ENCODE measurements around the gene C1QTNF6.
"Not testable (repeated sequence)": the region's sequence is repeated elsewhere in the genome, so short reads cannot be mapped to it uniquely, and the experiment has no call there.

The C1QTNF6 gene

DNA sequence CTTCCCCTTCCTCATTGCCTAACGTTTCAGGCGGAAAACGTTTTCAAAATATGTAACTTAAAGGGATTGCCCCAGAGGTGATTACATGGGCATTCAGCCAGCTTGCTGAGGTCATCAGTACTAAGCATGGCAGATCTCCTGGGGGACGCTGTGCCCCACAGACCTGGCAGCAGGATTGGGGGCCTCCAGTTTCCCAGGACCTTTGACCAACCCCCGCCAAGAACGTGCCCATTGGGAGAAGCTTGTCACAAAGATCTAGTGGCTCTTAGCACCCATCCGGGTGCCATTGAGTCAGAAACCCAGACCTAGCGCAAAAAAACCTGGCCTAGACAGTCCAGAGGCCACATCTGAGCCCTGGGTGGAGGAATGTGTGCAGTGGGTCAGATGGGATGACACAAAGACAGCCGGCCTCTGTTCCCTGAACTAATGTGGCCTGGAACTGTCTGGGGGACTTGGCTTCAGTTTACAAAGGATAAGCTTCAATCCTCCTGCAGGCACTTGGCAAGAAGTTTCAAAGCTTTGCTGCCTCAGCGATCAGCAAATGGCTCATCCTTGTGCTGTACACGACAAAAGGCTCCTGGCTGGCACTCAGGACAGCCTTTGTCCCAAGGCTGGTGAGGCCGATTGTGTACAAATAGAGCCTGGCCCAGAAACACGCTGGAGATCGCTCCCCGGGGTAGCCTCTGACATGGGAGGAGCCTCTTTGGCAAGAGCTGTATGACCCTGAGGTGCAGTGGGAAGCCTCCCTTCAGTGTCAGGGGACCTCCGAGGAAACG is 9.5 kb downstream of the C1QTNF6 start:
- in situ Hi-C loops (cut with MboI; ENCODE audit: low sequenced_read_pairs): no loop called here

DNA sequence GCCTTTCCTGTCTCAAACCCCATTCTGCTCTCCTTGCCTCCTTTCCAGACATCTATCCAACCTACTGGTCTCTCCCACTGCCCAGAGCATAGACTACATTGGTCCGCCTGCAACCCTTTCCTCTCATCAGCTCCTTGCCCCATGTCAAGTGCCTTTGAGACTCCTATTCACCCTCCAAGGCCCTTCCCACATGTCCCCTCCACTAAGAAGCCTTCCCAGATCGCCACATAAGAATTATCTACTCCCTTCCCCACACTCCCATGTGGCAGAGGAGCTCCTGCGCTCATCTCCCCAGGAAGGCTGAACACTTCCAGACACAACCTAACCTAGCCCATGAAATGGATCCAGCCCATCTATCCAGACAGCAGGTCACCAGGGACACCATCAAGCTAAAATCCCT is 10.3 kb downstream of the C1QTNF6 start:
- in situ Hi-C loops (cut with MboI; ENCODE audit: low sequenced_read_pairs): no loop called here

DNA sequence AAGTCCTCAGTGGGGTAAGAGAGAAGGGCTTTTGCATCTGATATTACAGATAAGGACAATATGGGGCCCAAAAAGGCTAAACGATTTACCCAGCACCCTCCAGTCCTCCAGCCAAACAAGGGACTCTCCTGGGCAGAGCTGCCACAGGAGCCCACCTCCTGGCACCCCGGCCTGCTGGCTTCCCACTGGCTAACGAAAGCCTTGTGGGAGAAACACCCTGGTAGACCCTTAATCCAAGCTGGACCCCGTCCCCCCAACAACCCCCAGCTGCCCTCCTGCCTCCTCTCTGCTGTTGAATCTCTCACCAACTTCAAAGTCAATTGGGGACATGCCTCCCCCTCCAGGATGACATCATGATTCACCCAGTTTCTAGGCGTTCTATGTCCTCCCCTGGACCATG is 10.8 kb downstream of the C1QTNF6 start:
- in situ Hi-C loops (cut with MboI; ENCODE audit: low sequenced_read_pairs): no loop called here

DNA sequence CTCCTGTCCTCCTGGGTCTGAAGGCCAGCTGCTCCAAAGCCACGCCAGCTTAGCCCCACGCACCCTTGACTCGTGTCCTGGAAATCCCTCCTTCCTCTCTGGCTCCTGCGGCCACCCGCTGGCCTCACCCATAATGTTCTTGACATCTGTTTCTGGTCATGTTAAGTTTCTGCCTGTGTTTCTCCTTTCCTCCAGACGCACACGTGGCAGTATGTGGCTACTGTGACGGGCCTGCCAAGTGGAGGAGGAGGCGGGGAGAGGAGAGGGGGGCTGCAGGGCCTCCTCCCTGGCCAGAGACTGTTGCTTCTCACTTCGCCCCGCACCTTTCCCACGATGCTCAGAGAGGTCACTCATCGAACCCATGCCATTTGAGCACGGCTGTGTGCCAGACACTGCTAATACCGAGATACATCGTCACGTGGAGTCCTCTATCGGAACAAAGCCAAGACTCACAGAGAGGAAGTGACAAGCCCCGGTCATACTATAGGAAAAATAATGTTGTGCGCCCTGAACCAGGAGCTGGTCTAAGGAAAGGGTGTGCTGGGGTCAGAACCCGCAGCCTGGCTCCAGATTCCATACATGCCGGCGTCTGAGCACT is 11.5 kb downstream of the C1QTNF6 start:
- in situ Hi-C loops (cut with MboI; ENCODE audit: low sequenced_read_pairs): no loop called here

DNA sequence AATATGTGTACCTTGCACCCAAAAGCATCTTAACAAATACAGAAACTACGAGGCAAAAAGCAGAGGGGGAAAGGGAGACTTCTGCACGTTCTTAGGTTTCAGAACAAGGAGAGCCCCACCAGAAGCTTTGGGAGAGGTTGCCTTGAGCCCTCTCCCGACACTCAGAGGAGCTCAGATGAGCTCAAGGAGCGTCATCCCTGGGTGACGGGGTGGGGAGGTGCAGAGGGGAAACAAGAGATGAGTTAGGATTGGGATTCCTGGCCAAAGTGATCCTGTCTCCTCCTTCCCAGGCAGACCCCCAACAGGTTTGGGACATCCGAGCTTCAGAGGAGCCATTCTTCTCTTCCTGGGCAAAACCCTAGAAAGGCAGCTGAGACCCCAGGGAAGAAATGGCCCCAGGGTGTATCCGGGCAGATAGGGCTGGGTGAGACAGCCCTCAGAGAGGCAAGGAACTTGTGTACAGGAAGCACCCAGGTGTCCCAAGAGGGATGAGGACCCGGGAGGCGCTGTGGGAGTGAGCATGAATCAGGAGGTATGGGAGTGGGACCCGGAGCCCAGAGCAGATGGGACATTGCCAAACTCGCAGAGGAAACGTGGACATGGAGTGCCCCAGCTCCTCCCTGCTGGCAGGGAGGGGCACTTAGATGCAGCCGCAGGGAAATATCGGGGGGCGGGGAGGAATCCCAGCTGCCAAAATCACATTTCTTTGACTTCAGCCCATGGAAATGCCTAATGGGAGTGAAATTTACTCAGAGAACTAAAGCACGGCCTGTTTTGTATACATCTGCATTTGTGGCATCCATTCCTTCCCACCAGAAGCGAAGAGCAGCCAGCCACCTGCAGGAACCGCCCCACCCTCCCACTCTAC is 12.4 kb downstream of the C1QTNF6 start:
- in situ Hi-C loops (cut with MboI; ENCODE audit: low sequenced_read_pairs): no loop called here

DNA sequence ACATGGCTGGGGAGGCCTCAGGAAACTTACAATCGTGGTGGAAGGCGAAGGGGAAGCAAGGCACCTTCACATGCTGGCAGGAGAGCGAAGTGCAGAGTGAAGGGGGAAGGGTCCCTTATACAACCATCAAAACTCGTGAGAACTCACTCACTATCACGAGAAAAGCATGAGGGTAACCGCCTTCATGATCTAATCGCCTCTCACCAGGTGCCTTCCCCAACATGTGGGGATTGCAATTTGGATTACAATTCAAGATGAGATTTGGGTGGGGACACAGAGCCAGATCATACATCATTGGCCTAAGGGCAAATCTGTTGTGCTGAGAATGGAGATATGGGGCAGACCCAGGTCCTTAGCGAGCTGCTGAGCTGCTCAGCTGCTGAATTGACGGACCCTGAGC is 13.1 kb downstream of the C1QTNF6 start:
- in situ Hi-C loops (cut with MboI; ENCODE audit: low sequenced_read_pairs): no loop called here

DNA sequence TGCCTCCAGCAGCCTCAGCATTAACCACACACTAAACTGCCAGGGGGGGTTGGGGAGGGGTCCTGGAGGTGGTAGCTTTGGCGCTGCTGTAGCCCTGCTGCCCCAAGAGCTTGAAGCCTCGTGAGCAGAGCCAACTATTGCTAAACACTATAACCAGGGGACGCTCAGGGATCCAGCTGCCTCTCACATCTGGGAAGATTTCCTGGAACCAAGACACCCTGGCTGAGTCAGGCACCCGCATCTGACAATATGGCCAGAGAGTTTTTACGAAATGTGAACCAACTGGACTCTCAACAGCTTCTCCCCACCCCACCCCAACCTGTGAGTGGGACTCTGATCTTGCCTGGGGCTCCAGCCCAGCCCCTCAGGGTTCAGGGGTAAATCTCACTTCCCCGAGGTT is 14.3 kb downstream of the C1QTNF6 start:
- in situ Hi-C loops (cut with MboI; ENCODE audit: low sequenced_read_pairs): no loop called here

DNA sequence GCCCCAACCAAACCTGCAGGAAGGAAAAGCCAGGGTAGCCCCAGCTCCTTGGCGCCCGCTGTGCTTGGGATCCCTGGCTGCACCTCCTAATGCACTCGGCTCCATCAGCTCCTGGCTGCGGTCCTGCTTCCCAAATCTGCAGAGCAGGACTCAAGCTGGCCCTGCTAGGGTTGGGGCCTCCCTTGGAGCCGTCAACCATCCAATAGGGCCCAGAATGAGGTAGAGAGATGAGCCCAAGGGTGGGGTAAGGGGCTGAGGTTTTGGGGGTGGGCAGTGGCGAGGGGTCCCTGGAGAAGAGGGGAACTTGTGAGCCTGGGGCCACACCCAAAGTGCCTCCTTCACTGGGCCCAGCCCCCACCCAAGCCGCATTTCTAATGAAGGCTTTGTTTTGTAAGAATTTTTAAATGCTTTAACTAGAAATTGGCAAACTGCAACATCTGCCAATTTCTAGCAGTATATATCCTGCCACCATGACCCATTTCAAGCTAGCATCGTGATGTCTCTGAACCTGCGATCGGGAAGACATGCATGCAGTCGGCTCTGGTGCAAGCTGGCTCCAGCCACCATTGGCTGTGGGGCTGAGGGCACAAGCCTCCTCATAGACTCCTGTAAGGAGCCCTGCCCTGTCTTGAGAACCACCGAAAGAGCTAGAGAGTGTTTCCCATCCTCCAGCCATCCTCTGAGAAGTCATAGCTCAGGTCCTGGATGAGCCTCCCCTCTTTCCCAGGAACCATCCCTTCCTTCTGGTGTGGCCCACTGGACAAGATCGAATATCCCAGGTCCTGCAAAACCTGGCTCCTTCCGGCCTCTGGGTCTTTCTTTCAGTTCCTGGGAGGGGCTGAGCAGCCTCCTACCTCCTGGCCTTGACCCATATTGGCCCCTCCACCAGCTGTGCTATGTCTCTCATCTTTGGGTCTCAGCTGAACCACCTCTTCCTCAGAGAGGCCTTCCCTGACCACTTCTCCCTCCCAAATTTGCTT is 15.5 kb downstream of the C1QTNF6 start:
- in situ Hi-C loops (cut with MboI; ENCODE audit: low sequenced_read_pairs): no loop called here

DNA sequence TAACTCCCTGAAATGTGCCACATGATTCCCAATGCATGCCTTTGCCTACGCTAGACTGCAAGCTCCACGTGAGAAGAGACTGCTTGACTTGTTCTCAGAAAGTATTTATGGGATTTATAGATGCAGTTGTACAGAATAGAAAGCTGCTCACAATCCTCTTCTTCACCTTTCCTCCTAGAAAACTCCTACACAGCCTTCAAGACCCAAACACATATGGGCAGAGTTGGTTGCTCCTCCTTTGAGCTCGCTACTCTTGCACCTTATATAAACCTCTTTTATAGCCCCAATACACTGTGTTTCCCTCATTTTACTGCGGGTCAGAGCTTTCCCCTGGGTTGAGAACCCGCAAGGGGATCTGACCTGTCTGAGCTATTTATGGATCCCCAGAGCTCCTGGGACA is 16.4 kb downstream of the C1QTNF6 start:
- in situ Hi-C loops (cut with MboI; ENCODE audit: low sequenced_read_pairs): no loop called here

DNA sequence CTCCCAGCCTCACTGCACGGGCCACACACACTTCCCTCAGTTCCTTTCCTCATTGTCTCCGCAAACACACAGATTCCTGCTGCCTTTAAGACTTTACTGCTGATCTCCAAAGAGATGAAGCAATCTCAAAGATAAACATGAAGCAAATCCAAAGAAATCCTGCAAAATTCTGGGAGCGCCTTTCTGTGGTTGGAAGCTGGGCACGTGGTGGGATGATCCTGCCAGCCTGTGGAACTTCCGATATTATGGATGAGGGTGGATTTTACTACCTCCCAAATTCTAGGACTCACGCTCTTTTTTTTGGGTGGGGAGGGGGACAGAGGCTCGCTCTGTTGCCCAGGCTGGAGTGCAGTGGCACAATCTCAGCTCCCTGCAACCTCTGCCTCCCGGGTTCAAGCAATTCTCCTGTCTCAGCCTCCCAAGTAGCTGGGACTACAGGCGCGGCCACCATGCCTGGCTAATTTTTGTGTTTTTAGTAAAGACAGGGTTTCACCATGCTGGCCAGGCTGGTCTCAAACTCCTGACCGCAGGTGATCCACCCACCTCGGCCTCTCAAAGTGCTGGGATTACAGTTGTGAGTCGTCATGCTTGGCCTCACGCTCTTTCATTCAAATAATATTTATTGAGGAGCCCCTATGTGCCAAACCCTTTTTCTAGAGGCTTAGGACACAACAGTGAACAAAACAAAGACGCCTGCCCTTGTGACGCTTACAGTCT is 17.2 kb downstream of the C1QTNF6 start:
- in situ Hi-C loops (cut with MboI; ENCODE audit: low sequenced_read_pairs): not testable (repeated sequence)

DNA sequence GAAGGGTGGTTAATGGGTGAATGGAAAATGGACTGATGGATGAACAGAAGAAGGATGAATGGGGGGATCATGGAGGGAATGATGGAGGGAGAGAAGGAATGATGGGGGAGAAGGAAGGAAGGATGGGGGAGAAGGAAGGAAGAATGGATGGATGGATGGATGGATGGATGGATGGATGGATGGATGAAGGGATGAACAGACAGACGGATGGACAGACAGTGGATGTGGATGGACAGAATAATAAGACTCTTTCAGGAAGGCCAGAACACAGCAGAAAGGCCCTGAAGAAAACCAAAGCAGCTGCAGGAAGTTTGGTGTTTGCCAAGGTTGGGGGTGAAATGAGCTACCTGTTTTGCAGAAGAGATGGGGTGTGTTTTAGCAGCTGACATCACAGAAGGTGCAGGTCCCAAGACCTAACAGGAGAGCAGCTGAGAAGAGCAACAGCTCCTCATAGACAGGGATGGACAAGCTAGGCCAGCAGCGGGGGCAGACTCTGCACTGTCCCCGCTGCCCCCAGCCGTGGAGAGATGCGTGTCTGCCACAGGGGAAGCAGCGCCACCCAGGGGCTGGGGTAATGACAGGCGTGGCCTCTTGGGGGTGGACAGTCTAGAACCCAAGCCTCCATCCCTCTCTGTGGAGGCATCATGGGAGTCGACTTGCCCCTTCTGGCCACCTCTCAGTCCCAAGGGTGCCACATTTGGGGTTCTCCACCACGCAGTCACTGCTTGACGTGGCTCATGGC is 17.9 kb downstream of the C1QTNF6 start:
- in situ Hi-C loops (cut with MboI; ENCODE audit: low sequenced_read_pairs): no loop called here

DNA sequence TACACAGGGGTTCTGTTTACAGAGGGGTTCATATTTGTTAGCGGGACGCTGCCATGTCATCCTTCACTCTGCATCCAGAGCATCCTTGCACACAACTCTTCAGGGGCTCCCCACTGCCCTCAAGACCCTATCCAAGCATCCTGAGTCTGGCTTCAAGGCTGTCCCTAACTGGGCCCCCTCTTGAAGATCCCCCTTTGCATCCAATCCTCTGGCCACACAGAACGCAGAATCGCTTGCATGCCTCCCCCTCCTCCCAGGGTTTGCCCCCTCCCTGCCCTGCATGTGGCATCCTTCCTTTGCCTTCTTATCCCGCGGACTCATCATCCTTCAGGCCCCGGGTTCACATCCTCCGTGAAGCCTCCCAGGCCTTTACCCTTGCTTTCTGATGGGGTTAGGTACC is 18.6 kb downstream of the C1QTNF6 start:
- in situ Hi-C loops (cut with MboI; ENCODE audit: low sequenced_read_pairs): no loop called here

DNA sequence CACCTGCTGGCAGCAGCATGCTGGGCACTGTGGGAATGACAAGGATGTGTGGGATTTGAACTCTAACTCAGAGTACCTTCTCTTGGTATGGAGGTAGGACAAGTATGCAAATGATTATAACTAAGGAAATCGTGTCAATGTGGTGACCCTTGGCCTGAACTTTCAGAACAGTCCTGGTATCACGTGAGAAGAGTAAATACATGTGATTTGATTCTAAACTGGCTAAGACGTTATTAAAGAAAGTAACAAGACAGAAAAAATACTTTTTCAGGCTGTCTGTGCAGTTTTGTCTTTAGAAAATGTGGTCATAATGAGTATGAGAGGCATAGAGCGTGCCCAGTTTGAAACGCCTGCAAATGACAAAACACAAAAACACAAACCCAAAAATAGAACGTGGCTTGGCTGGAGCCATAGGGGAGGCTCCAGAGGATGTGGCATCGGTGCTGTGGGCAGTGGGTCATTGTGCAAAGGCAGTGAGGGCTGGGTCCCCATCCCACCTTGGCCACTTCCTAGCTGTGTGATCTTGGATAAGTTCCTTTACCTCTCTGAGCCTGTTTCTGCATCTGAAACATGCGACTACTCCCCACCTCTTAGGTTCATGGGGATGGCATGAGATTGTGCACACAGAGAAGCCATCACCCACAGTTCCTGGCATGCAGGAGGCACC is 19.9 kb downstream of the C1QTNF6 start:
- in situ Hi-C loops (cut with MboI; ENCODE audit: low sequenced_read_pairs): no loop called here

DNA sequence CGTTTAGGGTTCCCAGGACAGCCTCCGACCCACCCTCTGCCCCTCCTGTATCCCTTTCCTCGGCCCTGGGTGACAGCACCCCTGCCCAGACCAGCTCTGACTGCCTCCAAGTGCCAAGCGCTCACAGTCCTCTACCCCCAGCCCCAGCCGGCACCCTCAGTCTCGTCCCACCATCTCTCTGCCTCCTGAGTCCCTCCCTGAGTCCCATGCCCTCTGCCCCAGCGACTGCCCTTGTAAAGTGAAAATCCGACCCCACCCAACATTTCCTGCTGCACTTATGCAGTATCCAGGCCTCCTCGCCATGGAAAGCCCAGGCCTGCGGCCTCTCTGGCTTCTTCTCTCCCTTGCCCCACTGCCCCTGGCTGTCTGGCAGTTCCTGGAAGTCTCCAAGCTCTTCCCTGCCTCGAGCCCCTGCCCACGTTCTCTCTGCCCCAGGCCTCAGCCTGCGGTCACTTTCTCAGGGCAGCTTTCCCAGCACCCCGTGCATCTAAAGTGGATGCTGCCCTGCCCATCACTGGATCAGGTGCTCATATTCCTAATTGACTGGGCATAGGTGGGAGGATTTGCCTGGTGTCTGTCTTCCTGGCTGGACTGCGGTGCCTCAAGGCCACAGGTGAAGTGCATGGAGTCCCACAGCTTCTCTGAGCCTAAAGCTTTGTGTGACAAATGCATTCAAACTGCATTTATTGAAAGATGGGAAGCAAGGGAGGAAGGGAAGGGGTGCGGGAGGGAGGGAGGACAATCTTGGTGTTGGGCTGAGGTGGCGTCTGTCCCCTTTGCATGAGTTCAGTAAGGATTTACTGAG is 20.7 kb downstream of the C1QTNF6 start:
- in situ Hi-C loops (cut with MboI; ENCODE audit: low sequenced_read_pairs): no loop called here

DNA sequence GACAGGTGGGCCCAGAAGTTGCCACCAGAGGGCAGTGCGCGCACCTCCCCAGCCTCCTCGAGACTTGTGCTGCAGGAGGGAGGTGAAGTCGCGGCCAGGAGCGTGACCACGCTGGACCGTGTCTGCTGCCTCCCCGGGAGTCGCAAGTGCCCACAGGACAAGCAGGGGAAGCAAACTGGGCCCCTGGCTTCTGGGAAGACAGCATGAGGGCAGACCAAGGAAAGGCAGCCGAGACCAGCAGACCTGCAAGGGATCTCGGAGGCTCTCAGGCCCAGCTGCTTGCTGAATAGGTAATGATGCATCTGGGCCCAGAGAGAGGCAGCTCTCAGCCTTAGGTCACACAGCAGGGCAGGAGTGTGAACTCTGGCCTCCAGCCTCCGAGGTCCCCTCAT is 21.4 kb downstream of the C1QTNF6 start:
- in situ Hi-C loops (cut with MboI; ENCODE audit: low sequenced_read_pairs): no loop called here

DNA sequence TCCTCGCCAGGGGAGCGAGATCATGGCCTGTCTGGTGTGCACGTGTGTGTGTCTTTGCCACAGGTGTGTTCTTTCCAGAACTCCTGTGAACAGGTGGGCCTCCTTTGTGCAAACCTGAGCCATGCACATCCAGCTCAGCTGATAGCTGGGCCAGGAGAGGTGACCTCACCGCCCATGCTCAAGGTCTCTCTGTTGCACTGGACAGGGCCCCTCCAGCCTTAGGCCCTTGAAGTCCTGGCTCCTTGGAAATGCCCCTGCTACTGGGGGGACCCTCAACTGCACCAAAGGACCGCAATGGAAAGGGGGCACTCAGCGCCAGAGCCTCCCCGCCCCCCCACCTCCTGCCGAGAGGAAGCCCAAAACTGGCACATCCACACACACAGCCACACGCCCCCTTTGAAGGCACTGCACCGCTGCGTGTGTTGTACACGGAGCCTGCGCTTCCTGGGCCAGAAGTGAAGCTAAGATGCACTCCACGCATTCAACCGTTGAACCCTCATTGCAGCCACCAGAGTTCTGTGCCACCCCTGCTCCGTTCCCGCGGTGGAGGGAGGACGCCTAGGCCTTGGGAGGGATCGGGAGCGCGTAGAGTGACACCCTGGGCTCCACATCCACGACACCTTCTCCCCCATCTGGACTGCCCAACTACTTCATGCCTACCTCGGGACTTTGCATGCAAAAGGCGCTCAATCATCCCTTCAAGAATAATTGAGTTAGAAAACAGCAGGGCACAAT is 21.9 kb downstream of the C1QTNF6 start:
- in situ Hi-C loops (cut with MboI; ENCODE audit: low sequenced_read_pairs): no loop called here

DNA sequence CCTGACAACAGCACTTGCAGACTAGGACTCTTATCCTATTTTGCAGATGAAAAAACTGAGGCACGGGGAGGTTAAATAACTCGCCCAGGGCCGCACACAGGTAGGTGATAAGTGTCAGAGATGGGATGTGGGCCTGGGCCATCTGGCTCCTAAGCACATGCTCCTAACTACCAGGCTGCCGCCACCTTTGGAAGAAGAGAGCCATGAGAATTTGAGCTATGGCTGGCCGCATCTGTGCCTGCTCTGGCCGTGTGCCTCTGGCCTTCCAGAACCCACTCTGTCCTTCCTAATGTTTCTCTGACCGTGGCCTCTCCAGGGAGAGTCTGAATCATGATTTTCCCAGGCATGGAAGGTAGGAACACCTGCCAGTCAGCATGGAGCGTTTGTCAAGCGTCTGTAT is 23.0 kb downstream of the C1QTNF6 start:
- in situ Hi-C loops (cut with MboI; ENCODE audit: low sequenced_read_pairs): no loop called here

Data from HL-60/S4 treated with phorbol 12-myristate 13-acetate at 8.2 ng/mL for 4 days and 3 days (cell line).